ENCODE data around the gene GVQW3. TPM values are rescaled to one million over a fixed set of nuclear protein-coding genes. Genes with fewer than 3 reads are reported as not detected.

The GVQW3 gene
- total and polyA plus RNA-seq, 2 of the 13 experiments (the other 11 are each of a cell fraction or from before 2014, with no cell fraction given), result 5.0 to 5.6 TPM

GRCh38 chr11:76456571-76456970 lies 75.4 kb downstream of the GVQW3 start:
- FAIRE-seq (no peak), ATAC-seq (no peak), DNase-seq (ENCODE audit: low spot score) (no peak)
- no TSS peak for BruUV-seq (replicated peaks)
- H3K36me3 ChIP-seq (replicated peaks in 1 of 2; ENCODE audit: control insufficient read depth in 1 of 2, insufficient read depth in 2 of 2, low read length in 2 of 2), result peaks cover 5 to 35% of the 10 kb centered on the region in 2 experiments
- no peaks in the 10 kb centered on the region; the same call in 1 of the 2 replicates for H4K20me1 ChIP-seq (ENCODE audit: insufficient read depth, low read length)
- TF ChIP-seq BRD4 (CRISPR knock-in tag; IDR thresholded peaks at IDR 0.05) (no peak), ZNF687 (CRISPR knock-in tag; IDR thresholded peaks at IDR 0.05) (no peak), ZBTB3 (CRISPR knock-in tag; IDR thresholded peaks at IDR 0.05; ENCODE audit: borderline replicate concordance, low read depth) (no peak), PRDM10 (CRISPR knock-in tag; IDR thresholded peaks at IDR 0.05; ENCODE audit: low read depth) (no peak), POLR2AphosphoS2 (IDR thresholded peaks at IDR 0.05; ENCODE audit: low read depth, low read length) (no peak), ZC3H13 (CRISPR knock-in tag; IDR thresholded peaks at IDR 0.05) (no peak), KLF16 (CRISPR knock-in tag; IDR thresholded peaks at IDR 0.05) (no peak), FOXA1 (IDR thresholded peaks at IDR 0.05) (no peak), FOXA1 (CRISPR knock-in tag; IDR thresholded peaks at IDR 0.05) (no peak), ZNF136 (CRISPR knock-in tag; IDR thresholded peaks at IDR 0.05; ENCODE audit: low read depth) (no peak), CHD4 (IDR thresholded peaks at IDR 0.05; ENCODE audit: borderline replicate concordance, low read length) (no peak), ZBTB7B (CRISPR knock-in tag; IDR thresholded peaks at IDR 0.05) (no peak)
- TF ChIP-seq, protein P1, sequence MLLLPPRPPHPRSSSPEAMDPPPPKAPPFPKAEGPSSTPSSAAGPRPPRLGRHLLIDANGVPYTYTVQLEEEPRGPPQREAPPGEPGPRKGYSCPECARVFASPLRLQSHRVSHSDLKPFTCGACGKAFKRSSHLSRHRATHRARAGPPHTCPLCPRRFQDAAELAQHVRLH (CRISPR knock-in tag; IDR thresholded peaks at IDR 0.05; ENCODE audit: borderline replicate concordance, low read depth), result no peak
- no peaks in the 10 kb centered on the region for H3K4me1 ChIP-seq (ENCODE audit: insufficient read depth, low read length)
- WGBS (ENCODE audit: low lambda C conversion rate), result 98% methylated on average over 2 of the region's 2 CpGs
- H3K79me2 ChIP-seq (ENCODE audit: insufficient read depth, low read length), result no peaks in the 10 kb centered on the region
- intact Hi-C loops (cut with micrococcal nuclease; ENCODE audit: unreplicated experiment), result no loop called here
- no peak overlapping the region for H3K4me2 ChIP-seq (ENCODE audit: low read depth, low read length)
- H3K9me3 ChIP-seq (ENCODE audit: low read length), result no peaks in the 10 kb centered on the region
- H3K27me3 ChIP-seq (ENCODE audit: control insufficient read depth in 1 of 2, insufficient read depth in 2 of 2, low read length in 2 of 2), result no peaks in the 10 kb centered on the region
- H3K4me3 ChIP-seq (replicated peaks in 1 of 3; ENCODE audit: insufficient read depth in 1 of 3, low read depth in 2 of 3, low read length in 3 of 3), result no peak overlapping the region
- no peak overlapping the region for H3K27ac ChIP-seq (ENCODE audit: extremely low read length, insufficient read depth, low read length)
- no peak overlapping the region for H2AFZ ChIP-seq (ENCODE audit: low read length)
- ChIA-PET CTCF (ENCODE audit: low intra/inter-chr PET ratio, low total read pairs) (no interaction called here), POLR2A (no interaction called here)
- in situ Hi-C loops (cut with HindIII; ENCODE audit: extremely low pct_ligation_motif_present, low pct_unique_long_range_greater_than_20kb), result no loop called here
- H3K9ac ChIP-seq (ENCODE audit: insufficient read depth, low read depth, low read length), result no peak overlapping the region
